ENCODE data around the gene CDKAL1.
"Not testable (repeated sequence)": the region's sequence is repeated elsewhere in the genome, so short reads cannot be mapped to it uniquely, and the experiment has no call there.

Gene CDKAL1

DNA sequence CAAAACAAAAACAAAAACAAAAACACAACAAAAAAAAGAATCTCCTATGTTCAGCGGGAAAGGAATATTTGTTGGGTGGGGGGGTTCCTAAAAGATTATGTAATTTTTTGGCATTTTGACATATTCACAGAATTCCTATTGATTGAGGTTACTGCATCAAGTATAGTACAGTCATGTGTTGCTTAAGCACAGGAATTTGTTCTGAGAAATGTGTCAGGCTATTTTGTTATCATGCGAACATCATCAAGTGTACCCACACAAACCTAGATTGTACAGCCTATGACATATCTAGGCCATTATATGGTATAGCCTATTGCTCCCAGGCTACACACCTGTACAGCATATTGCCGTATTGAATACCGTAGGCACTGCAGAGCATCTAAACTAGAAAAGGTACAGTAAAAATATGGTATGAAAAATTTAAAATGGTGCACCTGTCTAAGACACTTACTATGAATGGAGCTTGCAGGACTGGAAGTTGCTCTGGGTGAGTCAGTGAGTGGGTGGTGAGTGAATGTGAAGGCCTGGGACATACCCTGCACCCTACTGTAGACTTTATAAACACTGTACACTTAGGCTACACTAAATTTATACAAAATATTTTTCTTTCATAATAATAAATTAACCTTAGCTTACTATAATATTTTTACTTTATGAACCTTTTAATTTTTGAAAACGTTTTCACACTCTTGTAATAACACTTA, 110.6 kb downstream of the CDKAL1 start:
- no peak for DNase-seq

DNA sequence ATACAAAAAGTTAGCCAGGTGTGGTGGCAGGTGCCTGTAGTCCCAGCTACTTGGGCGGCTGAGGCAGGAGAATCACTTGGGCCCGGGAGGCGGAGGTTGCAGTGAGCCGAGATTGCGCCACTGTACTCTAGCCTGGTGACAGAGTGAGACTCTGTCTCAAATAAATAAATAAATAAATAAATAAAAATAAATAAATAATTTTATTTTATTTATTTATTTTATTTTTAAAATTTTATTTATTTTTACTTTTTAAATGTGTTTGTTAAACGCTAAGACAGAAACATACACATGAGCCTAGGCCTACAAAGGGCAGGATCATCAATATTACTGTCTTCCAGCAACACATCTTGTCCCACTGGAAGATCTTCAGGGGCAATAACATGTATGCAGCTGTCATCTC, 111.3 kb downstream of the CDKAL1 start:
- DNase-seq = not testable (repeated sequence)

- DNase-seq = no peak
Measured at GRCh38 chr6:20647585-20647984, 113.3 kb downstream of the CDKAL1 start.

- not testable (repeated sequence) for DNase-seq
Measured at GRCh38 chr6:20649696-20650470, 115.6 kb downstream of the CDKAL1 start.

DNA sequence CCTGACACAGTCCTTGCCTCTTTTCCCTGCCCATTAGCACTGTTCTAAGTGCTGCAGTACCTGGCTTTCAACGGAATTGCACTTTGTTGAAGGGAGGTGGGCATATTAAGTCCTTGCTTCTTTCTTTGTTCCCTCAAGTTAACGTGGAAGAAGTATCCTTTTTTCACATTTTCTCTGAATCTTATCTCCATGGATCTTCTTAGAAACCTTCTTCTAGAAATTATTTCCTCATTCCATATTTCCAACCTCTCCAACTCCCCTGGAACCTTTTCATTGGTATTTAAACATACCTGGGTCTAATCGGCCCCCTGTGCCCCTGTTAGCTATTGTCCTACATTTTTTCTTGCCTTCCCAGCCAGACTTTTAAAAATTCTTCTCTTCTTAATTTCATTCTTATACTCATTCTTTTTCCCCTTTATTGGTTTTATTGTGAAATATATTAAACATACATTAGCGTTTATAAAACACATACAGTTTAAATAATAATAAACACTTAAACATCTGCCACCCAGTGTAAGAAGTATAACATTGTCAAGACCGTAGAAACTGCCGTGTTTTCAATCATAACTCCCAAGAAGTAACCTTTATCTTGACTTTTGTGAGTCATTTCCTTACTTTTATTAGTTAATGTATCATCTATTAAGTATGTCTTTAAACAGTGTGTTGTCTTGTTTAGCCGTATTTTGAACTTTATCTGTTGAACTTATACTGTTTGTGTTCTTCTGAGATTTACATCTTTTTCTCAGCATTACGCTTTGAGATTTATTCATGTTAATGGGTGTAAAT, 118.2 kb downstream of the CDKAL1 start:
- DNase-seq = peak; percentile 56

GRCh38 chr6:20653085-20653479, 118.8 kb downstream of the CDKAL1 start:
- no peak for DNase-seq

DNA sequence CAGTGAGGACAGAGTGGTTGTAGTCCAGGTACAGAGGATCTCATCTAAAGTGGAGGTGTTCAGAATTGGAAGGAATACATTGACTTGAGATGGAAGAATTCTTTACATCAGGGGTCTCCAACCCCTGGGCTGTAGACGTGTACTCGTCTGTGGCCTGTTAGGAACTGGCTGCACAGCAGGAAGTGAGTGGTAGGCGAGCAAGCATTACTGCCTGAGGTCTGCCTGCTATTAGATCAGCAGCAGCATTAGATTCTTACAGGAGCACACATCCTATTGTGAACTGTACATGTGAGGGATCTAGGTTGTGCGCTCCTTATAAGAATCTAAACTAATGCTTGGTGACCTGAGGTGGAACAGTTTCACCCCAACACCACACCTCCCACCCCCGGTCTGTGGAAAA, 121.1 kb downstream of the CDKAL1 start:
- DNase-seq = no peak

GRCh38 chr6:20657274-20657800, 123.1 kb downstream of the CDKAL1 start:
- DNase-seq = no peak

- DNase-seq = no peak
Measured at GRCh38 chr6:20658053-20658452, 123.8 kb downstream of the CDKAL1 start.

DNA sequence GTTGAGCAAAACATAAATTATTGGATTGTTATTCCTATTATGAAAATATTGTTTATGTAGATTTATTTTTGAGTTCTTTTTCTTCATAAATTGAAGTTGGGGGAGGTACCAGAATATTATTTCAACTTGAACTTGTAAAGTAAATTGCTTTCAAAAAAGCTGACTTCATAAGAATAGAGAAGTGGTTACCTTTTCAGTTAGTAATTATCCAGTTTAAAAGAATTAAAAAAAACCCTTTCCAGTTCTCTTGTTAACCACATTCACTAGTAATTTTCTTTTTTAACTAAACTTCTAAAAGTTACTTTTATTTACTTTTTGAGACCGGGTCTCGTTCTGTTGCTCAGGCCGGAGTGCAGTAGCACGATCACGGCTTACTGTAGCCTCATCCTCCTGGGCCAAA, 124.3 kb downstream of the CDKAL1 start:
- peak; percentile 21 for DNase-seq

DNA sequence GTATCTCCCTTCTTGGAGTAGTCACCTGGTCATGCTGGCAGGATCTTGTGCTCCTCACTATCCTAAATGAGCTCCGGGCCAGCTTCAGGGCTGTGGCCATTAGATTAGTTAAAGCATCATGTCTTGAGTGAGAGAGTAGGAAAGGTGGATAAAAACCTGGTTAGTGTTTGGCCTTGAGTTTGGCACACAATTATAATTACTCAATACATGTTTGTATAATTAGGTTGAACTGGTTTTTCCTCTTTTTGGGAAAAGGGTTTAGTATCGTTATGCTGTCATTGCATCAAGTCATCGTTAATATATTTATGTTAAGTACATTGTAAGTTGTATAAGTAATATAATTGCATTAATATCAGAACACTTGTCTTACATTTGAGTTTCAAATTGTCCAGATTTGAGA, 126.3 kb downstream of the CDKAL1 start:
- DNase-seq = no peak

DNA sequence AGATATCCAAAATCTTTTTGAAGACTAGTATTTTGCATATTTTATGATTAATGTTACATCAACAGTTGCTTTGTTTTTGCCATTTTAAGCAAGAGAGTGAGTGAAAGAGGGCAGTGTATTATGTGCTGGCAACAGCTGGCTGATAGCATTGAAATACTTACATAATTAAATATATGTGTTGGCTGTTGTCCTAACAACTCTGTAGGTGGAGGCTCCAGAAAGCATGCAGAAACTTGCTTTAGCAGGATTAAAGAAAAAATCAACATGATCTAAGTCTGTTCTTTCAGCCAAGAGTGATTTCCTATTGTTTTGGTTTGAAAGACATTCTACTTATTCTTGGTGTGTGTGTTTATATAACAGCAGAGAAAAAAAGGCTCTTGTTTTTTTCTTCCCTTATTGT, 127.5 kb downstream of the CDKAL1 start:
- DNase-seq = peak; percentile 22

GRCh38 chr6:20664250-20664649, 130.0 kb downstream of the CDKAL1 start:
- no peak for DNase-seq

- DNase-seq = no peak
Measured at GRCh38 chr6:20665290-20665689, 131.0 kb downstream of the CDKAL1 start.

GRCh38 chr6:20669571-20670314, 135.5 kb downstream of the CDKAL1 start:
- DNase-seq = no peak

DNA sequence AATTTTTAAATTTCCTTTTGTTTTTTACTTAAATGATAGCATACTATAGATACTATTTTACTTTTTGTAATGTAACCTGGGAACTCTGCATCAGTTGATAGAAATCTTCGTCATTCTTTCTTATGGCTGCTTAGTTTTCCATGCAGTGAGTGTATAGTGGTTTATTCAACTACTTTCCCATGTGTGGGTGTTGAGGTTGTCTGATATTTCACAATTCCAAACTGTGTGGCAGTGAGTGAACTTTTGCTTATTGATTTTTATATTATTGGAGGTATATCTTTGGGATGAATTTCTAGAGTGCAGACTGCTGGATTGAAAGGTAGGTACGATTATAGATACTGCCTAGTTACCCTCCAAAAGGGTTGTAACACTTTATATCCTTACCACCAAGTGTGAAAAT, 136.5 kb downstream of the CDKAL1 start:
- DNase-seq = no peak

DNA sequence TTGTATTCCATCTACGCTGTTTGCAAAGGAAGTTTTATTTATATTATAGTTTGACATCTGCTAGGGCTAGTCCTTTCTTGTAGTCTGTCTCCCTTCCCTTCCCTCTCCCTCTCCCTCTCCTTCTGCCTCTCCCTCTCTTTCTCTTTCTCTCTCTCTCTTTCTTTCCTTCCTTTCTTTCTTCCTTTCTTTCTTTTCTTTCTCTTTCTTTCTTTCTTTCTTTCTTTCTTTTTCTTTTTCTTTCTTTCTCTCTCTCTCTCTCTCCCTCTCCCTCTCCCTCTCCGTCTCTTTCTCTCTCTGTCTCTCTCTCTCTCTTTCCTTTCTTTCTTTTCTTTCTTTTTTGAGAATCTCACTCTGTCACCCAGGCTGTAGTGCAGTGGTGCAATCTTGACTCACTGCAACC, 137.8 kb downstream of the CDKAL1 start:
- DNase-seq = no peak

GRCh38 chr6:20673458-20673857, 139.2 kb downstream of the CDKAL1 start:
- DNase-seq = no peak

DNA sequence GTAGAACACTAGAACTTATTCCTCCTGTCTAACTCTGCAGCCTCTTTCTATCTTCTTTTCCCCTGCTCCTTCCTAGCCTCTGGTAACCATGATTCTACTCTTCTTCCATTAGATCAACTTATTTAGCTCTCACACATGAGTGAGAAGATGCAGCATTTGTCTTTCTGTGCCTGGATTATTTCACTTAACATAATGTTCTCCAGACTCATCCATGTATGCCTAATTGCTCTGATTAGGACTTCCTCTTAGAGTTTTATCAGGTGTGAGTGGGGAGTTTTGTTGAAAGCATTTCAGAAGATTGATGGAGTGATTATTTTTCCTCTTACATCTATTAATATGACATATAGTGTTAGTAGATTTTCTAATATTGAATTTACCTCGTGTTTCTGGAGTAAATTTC, 140.4 kb downstream of the CDKAL1 start:
- no peak for DNase-seq

- no peak for DNase-seq
Measured at GRCh38 chr6:20678831-20679352, 144.6 kb downstream of the CDKAL1 start.

- DNase-seq = no peak
Measured at GRCh38 chr6:20680697-20681165, 146.5 kb downstream of the CDKAL1 start.

DNA sequence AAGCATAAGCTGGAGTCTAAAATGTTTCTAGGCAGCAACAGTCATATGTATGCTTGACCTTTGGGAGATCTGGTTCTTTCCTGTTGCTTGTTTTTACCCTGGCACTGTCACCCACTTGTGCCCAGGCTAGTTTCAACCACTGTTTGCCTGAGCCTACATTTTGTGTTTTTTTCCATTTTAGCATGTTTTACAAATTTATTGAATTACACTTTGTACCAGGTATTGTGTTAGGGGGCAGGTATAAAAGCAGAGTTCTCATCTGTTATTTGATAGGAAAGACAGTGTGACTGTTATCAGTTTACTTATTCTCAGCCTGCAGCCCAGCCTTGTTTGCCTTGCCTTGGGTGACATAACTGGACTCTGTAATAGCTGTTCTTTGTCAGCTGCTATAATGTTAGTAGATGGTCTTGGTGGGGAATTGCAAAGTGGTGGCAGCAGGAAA, 147.0 kb downstream of the CDKAL1 start:
- no peak for DNase-seq
